ENCODE data around the gene NAV1. TPM values are rescaled to one million over a fixed set of nuclear protein-coding genes. Genes with fewer than 3 reads are reported as not detected.

NAV1 gene
- total RNA-seq, 1 experiment from 2014 or later = 45.3 TPM

GRCh38 chr1:201506557-201507359 lies 32.2 kb upstream of the NAV1 start, which contains the start of gene CSRP1:
Gene CSRP1, minus strand, starts transcription at chr1:201507123. Its CDS starts 10,820 bp downstream, at chr1:201496303.
- intact Hi-C loops (cut with micrococcal nuclease; ENCODE audit: unreplicated experiment) = loop anchor here (2.0 kb wide), 1 partner anchor 72 kb away; no protein-coding TSS in a partner anchor
- H3K9me2 ChIP-seq (ENCODE audit: insufficient read depth) = no peaks in the 10 kb centered on the region
- H3K4me3 ChIP-seq = peak within 1 kb of the TSS; percentile 59
- no peaks in the 10 kb centered on the region for H3K9me3 ChIP-seq (ENCODE audit: insufficient read depth, low read depth)
- TF ChIP-seq EZH2 (IDR thresholded peaks at IDR 0.05; ENCODE audit: low read depth) (no peak), CTCF (conservative IDR thresholded peaks at IDR 0.05) (no peak)
- ChIA-PET CTCF (interaction anchor here (2.1 kb wide), 1 partner anchor 25 kb away, joined by 5 read pairs; no protein-coding TSS in a partner anchor), POLR2A (ENCODE audit: unreplicated experiment) (interaction anchor here (0.5 kb wide), 2 partner anchors 38 to 88 kb away, joined by 3 read pairs; partner anchors contain the start of gene PHLDA3)
- peak within 1 kb of the TSS; percentile 79 for H3K4me2 ChIP-seq
- H3K36me3 ChIP-seq (ENCODE audit: low read depth) = no peaks in the 10 kb centered on the region
- no peaks in the 10 kb centered on the region for H3K27me3 ChIP-seq (ENCODE audit: insufficient read depth, low read depth)
- no peaks in the 10 kb centered on the region for H3K79me2 ChIP-seq (ENCODE audit: low read depth)
- H2AFZ ChIP-seq = peak within 1 kb of the TSS; percentile 78
- H3F3A ChIP-seq (ENCODE audit: insufficient read depth, low read depth) = peaks cover 48% of the 10 kb centered on the region
- peak in 1 of 2 experiments; percentile 64 for DNase-seq
- no peak within 1 kb of the TSS for H3K27ac ChIP-seq
- BruUV-seq (replicated peaks) = TSS peak; percentile 58
- peaks cover 29% of the 10 kb centered on the region for H3K4me1 ChIP-seq (replicated peaks; ENCODE audit: insufficient read depth)
- no peaks in the 10 kb centered on the region for H4K20me1 ChIP-seq (ENCODE audit: insufficient read depth)

GRCh38 chr1:201507360-201507675 lies 31.6 kb upstream of the NAV1 start:
- no peaks in the 10 kb centered on the region for H3K79me2 ChIP-seq (ENCODE audit: low read depth)
- no peaks in the 10 kb centered on the region for H3K9me3 ChIP-seq (ENCODE audit: insufficient read depth, low read depth)
- H3K4me3 ChIP-seq = peak overlapping the region; percentile 59; the same call in 1 of the 2 replicates
- TSS peak; percentile 71 for BruUV-seq (replicated peaks)
- peaks cover 54% of the 10 kb centered on the region for H3F3A ChIP-seq (ENCODE audit: insufficient read depth, low read depth)
- no peak for DNase-seq
- TF ChIP-seq CTCF (conservative IDR thresholded peaks at IDR 0.05) (no peak), EZH2 (IDR thresholded peaks at IDR 0.05; ENCODE audit: low read depth) (no peak)
- H2AFZ ChIP-seq = peak overlapping the region; percentile 78; the same call in 1 of the 2 replicates
- intact Hi-C loops (cut with micrococcal nuclease; ENCODE audit: unreplicated experiment) = loop anchor here (2.0 kb wide), 1 partner anchor 73 kb away; no protein-coding TSS in a partner anchor
- ChIA-PET CTCF (interaction anchor here (0.7 to 2.1 kb wide), 2 partner anchors 25 to 52 kb away, joined by 5 to 8 read pairs; no protein-coding TSS in a partner anchor), POLR2A (ENCODE audit: unreplicated experiment) (interaction anchor here (0.5 to 0.6 kb wide), 3 partner anchors 38 to 87 kb away, joined by 3 to 5 read pairs (median 3); partner anchors contain the start of gene PHLDA3)
- no peaks in the 10 kb centered on the region for H3K27me3 ChIP-seq (ENCODE audit: insufficient read depth, low read depth)
- peak overlapping the region; percentile 79 for H3K4me2 ChIP-seq
- no peak overlapping the region for H3K27ac ChIP-seq
- no peaks in the 10 kb centered on the region for H3K9me2 ChIP-seq (ENCODE audit: insufficient read depth)
- H3K4me1 ChIP-seq (replicated peaks; ENCODE audit: insufficient read depth) = peaks cover 35% of the 10 kb centered on the region
- H3K36me3 ChIP-seq (ENCODE audit: low read depth) = no peaks in the 10 kb centered on the region
- no peaks in the 10 kb centered on the region for H4K20me1 ChIP-seq (ENCODE audit: insufficient read depth)

- H3K4me1 ChIP-seq (replicated peaks; ENCODE audit: insufficient read depth) = peaks cover 40% of the 10 kb centered on the region
- H3K27ac ChIP-seq = no peak overlapping the region
- TF ChIP-seq CTCF (conservative IDR thresholded peaks at IDR 0.05) = no peak
- no peak for TF ChIP-seq EZH2 (IDR thresholded peaks at IDR 0.05; ENCODE audit: low read depth)
- no peaks in the 10 kb centered on the region for H4K20me1 ChIP-seq (ENCODE audit: insufficient read depth)
- H3K4me2 ChIP-seq = no peak overlapping the region
- H3K4me3 ChIP-seq = no peak overlapping the region
- ChIA-PET POLR2A (ENCODE audit: unreplicated experiment) (no interaction called here), CTCF (no interaction called here)
- no peaks in the 10 kb centered on the region for H3K36me3 ChIP-seq (ENCODE audit: low read depth)
- DNase-seq = peak in 1 of 2 experiments; percentile 58
- no peaks in the 10 kb centered on the region for H3K79me2 ChIP-seq (ENCODE audit: low read depth)
- H3K9me3 ChIP-seq (ENCODE audit: insufficient read depth, low read depth) = no peaks in the 10 kb centered on the region
- no peak overlapping the region for H2AFZ ChIP-seq
- intact Hi-C loops (cut with micrococcal nuclease; ENCODE audit: unreplicated experiment) = no loop called here
- H3F3A ChIP-seq (ENCODE audit: insufficient read depth, low read depth) = peaks cover 51% of the 10 kb centered on the region
- H3K27me3 ChIP-seq (ENCODE audit: insufficient read depth, low read depth) = no peaks in the 10 kb centered on the region
- no TSS peak for BruUV-seq (replicated peaks)
- H3K9me2 ChIP-seq (ENCODE audit: insufficient read depth) = no peaks in the 10 kb centered on the region
These were observed 30.1 kb upstream of the NAV1 start for GRCh38 chr1:201508809-201509208.
